Neural cell (in vitro differentiated cells): ENCODE data around the gene EXOC2. TPM values are rescaled to one million over a fixed set of nuclear protein-coding genes. Genes with fewer than 3 reads are reported as not detected.
"Not testable (repeated sequence)": the region's sequence is repeated elsewhere in the genome, so short reads cannot be mapped to it uniquely, and the experiment has no call there.

ENCODE experiments used
- H2AFZ ChIP-seq: fragments of 200-600, 300-800 bp; sonication (generic), shearing (Covaris generic); 2 replicates; pipeline ENCODE4 v1.6.0; 2014; ENCODE audit warnings: low read depth, mild to moderate bottlenecking, antibody characterized with exemption, low read length, moderate library complexity
- H3F3A ChIP-seq: fragments of 200-600 bp; shearing (Covaris generic); 2 replicates; pipeline ENCODE4 v1.6.1; 2016; ENCODE audit warnings: mild to moderate bottlenecking, moderate library complexity, mixed read lengths, antibody characterized with exemption, low read length; ENCODE audit not compliant: insufficient read depth, poor library complexity, severe bottlenecking
- H3K27ac ChIP-seq: fragments of 200-600, 300-800 bp; sonication (generic), shearing (Covaris generic); 2 replicates; pipeline ENCODE4 v1.5.1; 2014; ENCODE audit warnings: mild to moderate bottlenecking, low read length, moderate library complexity
- H3K27me3 ChIP-seq: fragments of 300-800, 200-600 bp; sonication (generic), shearing (Covaris generic); 2 replicates; pipeline ENCODE4 v1.6.0; 2014; ENCODE audit warnings: mild to moderate bottlenecking, low read depth, low read length, moderate library complexity; ENCODE audit not compliant: insufficient read depth
- H3K36me3 ChIP-seq: fragments of 300-800, 200-600 bp; sonication (generic), shearing (Covaris generic); 2 replicates; pipeline ENCODE4 v1.5.1; 2014; ENCODE audit warnings: mild to moderate bottlenecking, antibody characterized with exemption, low read length, moderate library complexity; ENCODE audit not compliant: insufficient read depth
- H3K4me2 ChIP-seq: fragments of 300-800, 200-600 bp; sonication (generic), shearing (Covaris generic); 2 replicates; pipeline ENCODE4 v1.6.0; 2014; ENCODE audit warnings: mild to moderate bottlenecking, low read length
- H3K4me3 ChIP-seq: fragments of 300-800, 200-600 bp; sonication (generic), shearing (Covaris generic); 2 replicates; pipeline ENCODE4 v1.5.1; 2014; ENCODE audit warnings: mild to moderate bottlenecking, low read length, moderate library complexity
- H3K79me2 ChIP-seq: fragments of 200-600 bp; shearing (Covaris generic); replicated peaks from 2 replicates; pipeline ENCODE4 v1.6.0; 2014; ENCODE audit warnings: mild to moderate bottlenecking, low read length, moderate library complexity; ENCODE audit not compliant: insufficient read depth
- H3K9ac ChIP-seq: fragments of 300-800, 200-600 bp; sonication (generic), shearing (Covaris generic); 2 replicates; pipeline ENCODE4 v1.6.1; 2016; ENCODE audit warnings: mild to moderate bottlenecking, low read length, mixed read lengths
- H3K9me2 ChIP-seq: fragments of 200-600 bp; shearing (Covaris generic); 2 replicates; pipeline ENCODE4 v1.6.1; 2016; ENCODE audit warnings: mild to moderate bottlenecking, low read length, mixed read lengths; ENCODE audit not compliant: insufficient read depth
- H3K9me3 ChIP-seq: fragments of 200-600, 300-800 bp; sonication (generic), shearing (Covaris generic); 2 replicates; pipeline ENCODE4 v1.6.1; 2016; ENCODE audit warnings: mild to moderate bottlenecking, mixed run types, low read length, moderate library complexity, mixed read lengths
- H4K20me1 ChIP-seq: fragments of 200-600 bp; shearing (Covaris generic); 2 replicates; pipeline ENCODE4 v1.6.1; 2016; ENCODE audit warnings: mild to moderate bottlenecking, mixed run types; ENCODE audit not compliant: insufficient read depth
- CTCF ChIP-seq: fragments of 450-650 bp; IDR thresholded peaks from 2 replicates; pipeline ENCODE4 v1.5.1; 2014; ENCODE audit warnings: antibody characterized with exemption, mild to moderate bottlenecking, moderate library complexity; ENCODE audit not compliant: poor library complexity, severe bottlenecking
- EP300 ChIP-seq: fragments of 450-650 bp; conservative IDR thresholded peaks from 2 replicates; pipeline ENCODE4 v1.6.1; 2014; ENCODE audit warnings: antibody characterized with exemption, mild to moderate bottlenecking, moderate library complexity; ENCODE audit not compliant: poor library complexity, severe bottlenecking
- EZH2 ChIP-seq: fragments of 200-600, 300-800 bp; shearing (Covaris generic), sonication (generic); IDR thresholded peaks from 2 replicates; pipeline ENCODE4 v1.6.1; 2014; ENCODE audit warnings: antibody characterized with exemption, low read length, borderline replicate concordance, mild to moderate bottlenecking; ENCODE audit not compliant: insufficient read depth, poor library complexity, severe bottlenecking
- MXI1 ChIP-seq: fragments of 450-650 bp; conservative IDR thresholded peaks from 2 replicates; pipeline ENCODE4 v1.6.1; 2014; ENCODE audit warnings: antibody characterized with exemption, mild to moderate bottlenecking; ENCODE audit not compliant: poor library complexity, severe bottlenecking
- POLR2AphosphoS5 ChIP-seq: IDR thresholded peaks from 2 replicates; pipeline ENCODE4 v1.6.1; 2012
- RAD21 ChIP-seq: fragments of 450-650 bp; conservative IDR thresholded peaks from 2 replicates; pipeline ENCODE4 v1.6.1; 2014; ENCODE audit warnings: antibody characterized with exemption, mild to moderate bottlenecking, moderate library complexity
- REST ChIP-seq: IDR thresholded peaks from 2 replicates; pipeline ENCODE4 v1.6.1; 2012; ENCODE audit warnings: borderline replicate concordance
- SMC3 ChIP-seq: fragments of 450-650 bp; conservative IDR thresholded peaks from 2 replicates; pipeline ENCODE4 v1.6.1; 2014; ENCODE audit warnings: antibody characterized with exemption, mild to moderate bottlenecking, moderate library complexity; ENCODE audit not compliant: poor library complexity
- TAF1 ChIP-seq: IDR thresholded peaks from 2 replicates; pipeline ENCODE4 v1.6.1; 2012; ENCODE audit warnings: low read depth
- polyA plus RNA-seq: library from polyadenylated mRNA; depleted of rRNA; stranded (reverse); fragments of >200 nt; gene quantifications from 2 replicates; pipeline ENCODE4 v1.2.3, GENCODE V29; 2014

Gene EXOC2
- polyA plus RNA-seq, 1 donor from 2014 or later, result 38.6 TPM

- Histone ChIP-seq H3K4me3 (no peak overlapping the region), H3K4me2 (no peak overlapping the region), H3K79me2 (no peaks in the 10 kb centered on the region), H3K27me3 (no peaks in the 10 kb centered on the region), H3K36me3 (peaks cover 4% of the 10 kb centered on the region), H3K9ac (no peak overlapping the region), H3K9me2 (no peaks in the 10 kb centered on the region), H3K27ac (no peak overlapping the region), H3F3A (no peaks in the 10 kb centered on the region), H4K20me1 (no peaks in the 10 kb centered on the region), H3K9me3 (no peaks in the 10 kb centered on the region), H2AFZ (no peak overlapping the region)
- no peak for TF ChIP-seq CTCF
- no peak for TF ChIP-seq RAD21
- TF ChIP-seq EZH2, result no peak
- no peak for TF ChIP-seq MXI1
These were observed 86.0 kb downstream of the EXOC2 start for GRCh38 chr6:606829-607379.

- not testable (repeated sequence) for H4K20me1 ChIP-seq, H3K4me2 ChIP-seq, H3K4me3 ChIP-seq
These were observed 87.0 kb downstream of the EXOC2 start for GRCh38 chr6:605895-606294.

GRCh38 chr6:604579-604978 is 88.4 kb downstream of the EXOC2 start:
- H2AFZ ChIP-seq, result no peak overlapping the region
- no peaks in the 10 kb centered on the region for H3F3A ChIP-seq
- H3K9me3 ChIP-seq, result no peaks in the 10 kb centered on the region
- H3K27me3 ChIP-seq, result no peaks in the 10 kb centered on the region
- H3K4me2 ChIP-seq, result no peak overlapping the region
- peaks cover 4% of the 10 kb centered on the region for H3K36me3 ChIP-seq
- no peak overlapping the region for H3K4me3 ChIP-seq
- no peak for TF ChIP-seq MXI1
- TF ChIP-seq SMC3, result no peak
- TF ChIP-seq RAD21, result no peak
- TF ChIP-seq EP300, result no peak
- no peaks in the 10 kb centered on the region for H3K79me2 ChIP-seq
- no peaks in the 10 kb centered on the region for H3K9me2 ChIP-seq
- no peak overlapping the region for H3K27ac ChIP-seq
- H3K9ac ChIP-seq, result no peak overlapping the region
- H4K20me1 ChIP-seq, result no peaks in the 10 kb centered on the region

More at GRCh38 chr6:605895-606294, 87.0 kb downstream of the EXOC2 start:
- not testable (repeated sequence) for H3K9me2 ChIP-seq, H2AFZ ChIP-seq, H3K9ac ChIP-seq, H3K9me3 ChIP-seq, H3K79me2 ChIP-seq, H3K27me3 ChIP-seq, H3K27ac ChIP-seq, H3K36me3 ChIP-seq, H3F3A ChIP-seq

GRCh38 chr6:603265-603664 is 89.7 kb downstream of the EXOC2 start:
- H3K9me2 ChIP-seq, result no peaks in the 10 kb centered on the region
- no peaks in the 10 kb centered on the region for H3F3A ChIP-seq
- no peak overlapping the region for H3K4me2 ChIP-seq
- H3K9me3 ChIP-seq, result no peaks in the 10 kb centered on the region
- H3K27ac ChIP-seq, result no peak overlapping the region
- H3K4me3 ChIP-seq, result no peak overlapping the region
- H4K20me1 ChIP-seq, result no peaks in the 10 kb centered on the region
- no peak overlapping the region for H2AFZ ChIP-seq
- H3K27me3 ChIP-seq, result no peaks in the 10 kb centered on the region
- no peak overlapping the region for H3K9ac ChIP-seq
- peaks cover 4% of the 10 kb centered on the region for H3K36me3 ChIP-seq
- no peaks in the 10 kb centered on the region for H3K79me2 ChIP-seq
- TF ChIP-seq EZH2 (no peak), CTCF (no peak), EP300 (no peak), RAD21 (no peak), POLR2AphosphoS5 (no peak), TAF1 (no peak), MXI1 (no peak), SMC3 (no peak), REST (no peak)
